H9 (cell line): Measurements from ENCODE around the gene AK5. TPM values are rescaled to one million over a fixed set of nuclear protein-coding genes. Genes with fewer than 3 reads are reported as not detected.

ENCODE experiments used
- DNase-seq: peaks from one replicate; pipeline ENCODE4 v3.0.0-alpha.2; 2017
- H2AFZ ChIP-seq: one replicate; pipeline ENCODE4 v1.6.1; 2013; ENCODE audit warnings: mild to moderate bottlenecking, low read length, control low read depth, moderate library complexity
- H2AK5ac ChIP-seq: 2 replicates; pipeline ENCODE4 v1.6.1; 2013; ENCODE audit warnings: low read length, control low read depth, mixed read lengths; ENCODE audit not compliant: insufficient read length
- H2BK120ac ChIP-seq: one replicate; pipeline ENCODE4 v1.6.1; 2013; ENCODE audit warnings: low read depth, mild to moderate bottlenecking, low read length, control low read depth, inconsistent platforms; ENCODE audit not compliant: poor library complexity, severe bottlenecking
- H2BK12ac ChIP-seq: 2 replicates; pipeline ENCODE4 v1.6.1; 2013; ENCODE audit warnings: low read length, control low read depth, mixed read lengths, low read depth; ENCODE audit not compliant: insufficient read length
- H2BK15ac ChIP-seq: 2 replicates; pipeline ENCODE4 v1.6.1; 2013; ENCODE audit warnings: low read depth, low read length, control low read depth
- H2BK20ac ChIP-seq: one replicate; pipeline ENCODE4 v1.6.1; 2013; ENCODE audit warnings: low read depth, mild to moderate bottlenecking, low read length, control low read depth, inconsistent platforms; ENCODE audit not compliant: poor library complexity, severe bottlenecking
- H2BK5ac ChIP-seq: 2 replicates; pipeline ENCODE4 v1.6.1; 2013; ENCODE audit warnings: low read length, control low read depth, mixed read lengths; ENCODE audit not compliant: insufficient read length
- H3K14ac ChIP-seq: 2 replicates; pipeline ENCODE4 v1.6.1; 2013; ENCODE audit warnings: low read length, control low read depth; ENCODE audit not compliant: insufficient read depth
- H3K18ac ChIP-seq: 2 replicates; pipeline ENCODE4 v1.6.1; 2013; ENCODE audit warnings: low read depth, mild to moderate bottlenecking, mixed read lengths, low read length, control low read depth; ENCODE audit not compliant: insufficient read length
- H3K23ac ChIP-seq: 2 replicates; pipeline ENCODE4 v1.6.1; 2013; ENCODE audit warnings: low read length, control low read depth, mixed read lengths, low read depth; ENCODE audit not compliant: insufficient read length
- H3K23me2 ChIP-seq: 2 replicates; pipeline ENCODE4 v1.6.1; 2013; ENCODE audit warnings: low read depth, mild to moderate bottlenecking, mixed read lengths, low read length, control low read depth; ENCODE audit not compliant: insufficient read length, poor library complexity, severe bottlenecking
- H3K27ac ChIP-seq: 2 replicates; pipeline ENCODE4 v1.5.1; 2013; ENCODE audit warnings: low read length, control low read depth, mixed read lengths, low read depth; ENCODE audit not compliant: insufficient read length
- H3K27me3 ChIP-seq: 2 replicates; pipeline ENCODE4 v1.6.1; 2013; ENCODE audit warnings: low read length, control low read depth, inconsistent platforms; ENCODE audit not compliant: insufficient read depth
- H3K4ac ChIP-seq: 2 replicates; pipeline ENCODE4 v1.6.1; 2013; ENCODE audit warnings: low read depth, mild to moderate bottlenecking, control low read depth, inconsistent platforms, low read length, moderate library complexity
- H3K4me1 ChIP-seq: 2 replicates; pipeline ENCODE4 v1.6.1; 2013; ENCODE audit warnings: low read length, control low read depth, inconsistent platforms; ENCODE audit not compliant: insufficient read depth
- H3K4me2 ChIP-seq: 2 replicates; pipeline ENCODE4 v1.6.1; 2013; ENCODE audit warnings: low read length, control low read depth, mixed read lengths; ENCODE audit not compliant: insufficient read length, insufficient read depth
- H3K56ac ChIP-seq: 2 replicates; pipeline ENCODE4 v1.6.1; 2013; ENCODE audit warnings: low read depth, mild to moderate bottlenecking, mixed read lengths, low read length, control low read depth; ENCODE audit not compliant: insufficient read length
- H3K79me1 ChIP-seq: 2 replicates; pipeline ENCODE4 v1.6.1; 2013; ENCODE audit warnings: low read depth, mild to moderate bottlenecking, moderate library complexity, low read length, control low read depth, inconsistent platforms; ENCODE audit not compliant: insufficient read depth, poor library complexity, severe bottlenecking
- H3K79me2 ChIP-seq: 2 replicates; pipeline ENCODE4 v1.6.1; 2013; ENCODE audit warnings: low read length, control low read depth, inconsistent platforms; ENCODE audit not compliant: insufficient read depth
- H3K9ac ChIP-seq: 2 replicates; pipeline ENCODE4 v1.6.1; 2013; ENCODE audit warnings: low read length, control low read depth, mixed read lengths; ENCODE audit not compliant: insufficient read length; ENCODE audit errors: extremely low read depth
- H3K9me3 ChIP-seq: one replicate; pipeline ENCODE4 v1.6.1; 2013; ENCODE audit warnings: low read depth, low read length, inconsistent platforms; ENCODE audit not compliant: control insufficient read depth
- H3T11ph ChIP-seq: one replicate; pipeline ENCODE4 v1.6.1; 2013; ENCODE audit warnings: mild to moderate bottlenecking, low read length, control low read depth, inconsistent platforms
- H4K20me1 ChIP-seq: one replicate; pipeline ENCODE4 v1.6.1; 2013; ENCODE audit not compliant: control insufficient read depth, insufficient read length, insufficient read depth
- H4K5ac ChIP-seq: 2 replicates; pipeline ENCODE4 v1.6.1; 2013; ENCODE audit warnings: low read depth, mild to moderate bottlenecking, mixed read lengths, low read length, control low read depth; ENCODE audit not compliant: insufficient read length
- H4K8ac ChIP-seq: replicated peaks from 2 replicates; pipeline ENCODE4 v1.6.1; 2013; ENCODE audit warnings: low read length, control low read depth, mixed read lengths, low read depth; ENCODE audit not compliant: insufficient read length
- H4K91ac ChIP-seq: 2 replicates; pipeline ENCODE4 v1.6.1; 2013; ENCODE audit warnings: low read depth, mild to moderate bottlenecking, moderate library complexity, mixed read lengths, low read length, control low read depth; ENCODE audit not compliant: insufficient read length
- H3K27ac Mint-ChIP-seq, 3 experiments: 2 replicates in 2 of 3; 3 replicates in 1 of 3; pipeline ENCODE4 v1.8.0; 2020 to 2021; ENCODE audit warnings: mixed read lengths in 3 of 3, mild to moderate bottlenecking in 1 of 3, moderate library complexity in 1 of 3
- H3K27me3 Mint-ChIP-seq: 2 replicates; pipeline ENCODE4 v1.8.0; 2021; ENCODE audit warnings: low read depth, mild to moderate bottlenecking, moderate library complexity, mixed read lengths
- H3K36me3 Mint-ChIP-seq, 3 experiments: 2 replicates in 2 of 3; 3 replicates in 1 of 3; pipeline ENCODE4 v1.8.0; 2020 to 2021; ENCODE audit warnings: low read depth in 3 of 3, mixed read lengths in 3 of 3; ENCODE audit not compliant: insufficient read depth in 1 of 3
- H3K4me1 Mint-ChIP-seq, 2 experiments: 2 replicates each; pipeline ENCODE4 v1.8.0; 2020; ENCODE audit warnings: mixed read lengths in 2 of 2
- H3K4me3 Mint-ChIP-seq, 2 experiments: 2 replicates in 1 of 2; 3 replicates in 1 of 2; pipeline ENCODE4 v1.8.0; 2020 to 2021; ENCODE audit warnings: mild to moderate bottlenecking in 2 of 2, mixed read lengths in 2 of 2, moderate library complexity in 1 of 2
- H3K9me3 Mint-ChIP-seq, 2 experiments: 2 replicates in 1 of 2; 3 replicates in 1 of 2; pipeline ENCODE4 v1.8.0; 2020; ENCODE audit warnings: mild to moderate bottlenecking in 2 of 2, mixed read lengths in 2 of 2, moderate library complexity in 1 of 2
- CTCF ChIP-seq: fragments of 200-600 bp; sonication (generic); conservative IDR thresholded peaks from 3 replicates; pipeline ENCODE4 v1.8.0; 2021; ENCODE audit warnings: antibody characterized with exemption, mild to moderate bottlenecking
- WGBS: extraction: QIAGEN DNeasy Blood & Tissue Kit; methylation state at CpG from one replicate; pipeline ENCODE4 v1.1.7; 2013; ENCODE audit warnings: missing lambda C conversion rate, low lambda C conversion rate, mixed read lengths; ENCODE audit not compliant: insufficient read length; ENCODE audit errors: extremely low coverage; 5-methylcytosine and 5-hydroxymethylcytosine counted together
- total RNA-seq: library from RNA; stranded (reverse); gene quantifications from 2 replicates; pipeline ENCODE4 v1.2.1, GENCODE V29; 2021

Gene AK5
- total RNA-seq, 1 experiment from 2014 or later = 2.5 TPM

- H3K9me3 ChIP-seq = no peaks in the 10 kb centered on the region
- Mint-ChIP-seq H3K4me1 (peaks cover 19% of the 10 kb centered on the region in 2 experiments), H3K4me3 (no peak overlapping the region), H3K36me3 (no peaks in the 10 kb centered on the region; a peak in 1 of 7 replicates), H3K27me3 (peaks cover 3% of the 10 kb centered on the region), H3K9me3 (no peaks in the 10 kb centered on the region; a peak in 1 of 5 replicates), H3K27ac (peak overlapping the region in 2 of 3 experiments; percentile 26 to 37; a peak in 4 of 7 replicates)
- H2BK20ac ChIP-seq = no peak overlapping the region
- no peak overlapping the region for H2AK5ac ChIP-seq
- no peak for TF ChIP-seq CTCF
- H3K18ac ChIP-seq = no peak overlapping the region
- no CpG with 5 or more reads among the region's 9 CpGs for WGBS
- no peak overlapping the region for H4K8ac ChIP-seq
- no peaks in the 10 kb centered on the region for H3K23me2 ChIP-seq
- H3T11ph ChIP-seq = no peak overlapping the region
- H2AFZ ChIP-seq = no peak overlapping the region
- H3K27me3 ChIP-seq = no peaks in the 10 kb centered on the region
- H4K5ac ChIP-seq = no peak overlapping the region
- H3K79me1 ChIP-seq = no peaks in the 10 kb centered on the region
- no peak overlapping the region for H3K27ac ChIP-seq
- H4K91ac ChIP-seq = no peak overlapping the region
- no peak overlapping the region for H2BK5ac ChIP-seq
- no peak for DNase-seq
- H3K79me2 ChIP-seq = no peaks in the 10 kb centered on the region
- H3K9ac ChIP-seq = no peak overlapping the region
- H3K14ac ChIP-seq = no peak overlapping the region
- H2BK120ac ChIP-seq = no peak overlapping the region
- H2BK12ac ChIP-seq = no peak overlapping the region
- H4K20me1 ChIP-seq = no peaks in the 10 kb centered on the region
- H3K4me2 ChIP-seq = no peak overlapping the region
- no peak overlapping the region for H3K23ac ChIP-seq
- no peak overlapping the region for H3K4ac ChIP-seq
- peaks cover 2% of the 10 kb centered on the region; the same call in 1 of the 2 replicates for H3K4me1 ChIP-seq
- H3K56ac ChIP-seq = no peak overlapping the region
- no peak overlapping the region for H2BK15ac ChIP-seq
These were observed 130.4 kb downstream of the AK5 start for GRCh38 chr1:77412069-77412819.
